Gastroesophageal sphincter (tissue), 3 donors: ENCODE data around the gene RMI2.

ENCODE experiments used
- CTCF ChIP-seq, 4 experiments: fragments of 200-600 bp in 2 of 4; fragments of 450-650 bp in 2 of 4; sonication (generic) in 1 of 4; IDR thresholded peaks; one replicate each; pipeline ENCODE4 v1.5.1; 2017 to 2019; ENCODE audit warnings: antibody characterized with exemption in 4 of 4, mild to moderate bottlenecking in 2 of 4, moderate library complexity in 2 of 4
- EP300 ChIP-seq: sonication (generic); formaldehyde crosslinking; IDR thresholded peaks from one replicate; pipeline ENCODE4 v1.6.1; 2017; ENCODE audit warnings: antibody characterized with exemption, mild to moderate bottlenecking
- POLR2A ChIP-seq, 2 donors: fragments of 450-650 bp; IDR thresholded peaks; one replicate each; pipeline ENCODE4 v1.6.1; 2017; ENCODE audit warnings: antibody characterized with exemption in 2 of 2, mild to moderate bottlenecking in 2 of 2, moderate library complexity in 1 of 2
- POLR2AphosphoS5 ChIP-seq: sonication (generic); formaldehyde crosslinking; IDR thresholded peaks from one replicate; pipeline ENCODE4 v1.6.1; 2017; ENCODE audit warnings: antibody characterized with exemption

GRCh38 chr16:11380836-11381235 is 35.6 kb downstream of the RMI2 start:
- TF ChIP-seq POLR2A (IDR thresholded peaks at IDR 0.05): no peak
- TF ChIP-seq CTCF (IDR thresholded peaks at IDR 0.05): no peak
- no peak for TF ChIP-seq POLR2AphosphoS5
- TF ChIP-seq EP300: no peak
